Esophagus mucosa (tissue), 1 donor: ENCODE measurements around the gene BMP7. TPM values are rescaled to one million over a fixed set of nuclear protein-coding genes. Genes with fewer than 3 reads are reported as not detected.

Experiments used
- ATAC-seq: fragments of 200-7000 bp; cut with Tn5 transposase; one replicate; pipeline ENCODE4 v1.9.1; 2020
- total RNA-seq: library from RNA; stranded (reverse); gene quantifications from one replicate; pipeline ENCODE4 v1.2.4, GENCODE V29; 2023
- donor health status: DM: yes; HTN: yes; CAD: no.

BMP7 gene
- total RNA-seq, 1 donor from 2014 or later: 34.2 TPM

- ATAC-seq: peak; percentile 7
Observed at GRCh38 chr20:57265336-57265996, 975 bp downstream of the BMP7 start.

DNA sequence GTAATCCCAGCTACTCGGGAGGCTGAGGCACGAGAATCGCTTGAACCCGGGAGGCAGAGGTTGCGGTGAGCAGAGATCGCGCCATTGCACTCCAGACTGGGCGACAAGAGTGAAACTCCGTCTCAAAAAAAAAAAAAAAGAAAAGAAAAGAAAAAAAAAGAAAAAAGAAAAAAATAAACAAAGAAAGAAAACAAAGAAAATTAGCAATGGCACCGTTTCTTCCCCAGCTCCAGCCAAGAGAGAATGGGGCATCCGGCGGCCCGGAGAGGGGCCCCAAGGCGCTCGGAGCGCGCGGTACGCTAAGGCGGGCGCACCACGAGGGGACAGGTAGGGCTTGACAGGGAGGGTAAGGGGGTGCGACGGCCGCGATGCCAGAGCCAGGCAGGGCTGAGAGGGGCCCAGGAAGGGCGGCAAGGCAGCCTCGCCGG, 1.5 kb downstream of the BMP7 start:
- ATAC-seq: peak; percentile 16

GRCh38 chr20:57263801-57264792, 2.3 kb downstream of the BMP7 start:
- no peak for ATAC-seq

- ATAC-seq: no peak
Observed at GRCh38 chr20:57262784-57263609, 3.4 kb downstream of the BMP7 start.

DNA sequence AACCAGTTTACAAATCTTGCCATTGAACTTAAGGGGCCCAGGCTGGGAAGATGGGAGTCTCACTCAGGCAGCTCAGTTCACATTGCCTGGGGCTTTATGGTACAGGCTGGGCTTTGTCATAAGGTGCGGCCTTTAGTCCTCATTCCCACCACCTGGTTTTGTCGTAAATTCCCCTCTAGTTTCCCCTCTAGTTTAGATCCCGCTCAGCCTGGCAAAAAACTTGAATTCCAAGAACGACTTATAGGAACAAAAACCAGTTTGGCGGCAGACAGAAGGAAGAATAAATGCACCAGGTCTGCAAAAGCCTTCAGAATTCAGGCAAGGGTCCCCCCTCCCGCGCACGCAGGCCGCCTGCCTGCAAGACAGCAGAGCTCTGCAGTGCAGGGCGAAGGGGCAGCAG, 4.1 kb downstream of the BMP7 start:
- ATAC-seq: no peak

DNA sequence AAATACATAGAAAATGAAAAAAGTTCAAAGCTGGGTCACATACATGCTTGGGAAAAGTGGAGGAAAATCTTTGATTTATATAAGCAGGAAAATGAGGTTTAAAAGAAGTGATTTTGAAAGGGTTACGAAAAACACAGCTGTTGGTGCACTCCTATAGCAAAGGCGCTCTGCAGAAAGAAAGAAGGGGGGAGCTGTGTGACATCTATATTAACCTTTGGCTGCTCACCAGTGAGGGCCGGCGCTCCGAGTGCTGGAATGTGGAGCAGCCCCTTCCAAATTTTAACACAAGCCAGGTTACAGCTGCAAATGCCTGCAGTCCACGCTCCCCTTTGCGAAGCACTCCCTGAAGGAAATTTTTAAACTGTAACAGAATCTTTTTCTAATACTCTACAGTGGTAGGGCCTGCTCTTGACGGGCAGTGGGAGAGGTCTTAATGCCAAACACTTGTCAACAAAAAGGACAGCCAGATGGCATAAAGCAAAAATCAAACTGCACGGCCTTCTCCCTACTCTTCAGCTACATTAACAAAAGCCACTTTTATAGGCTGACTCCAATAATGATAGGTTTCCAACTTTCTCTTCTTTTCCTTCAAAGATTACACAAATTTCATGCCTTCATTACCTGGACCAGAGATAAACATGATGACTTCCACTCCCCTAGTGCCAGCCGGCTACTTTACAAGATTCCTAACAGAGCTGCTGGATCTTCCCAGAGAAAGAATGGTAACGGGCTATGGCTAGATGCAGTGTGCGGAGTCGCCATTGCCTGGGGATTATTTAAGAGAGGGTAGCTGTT, 4.8 kb downstream of the BMP7 start:
- no peak for ATAC-seq

DNA sequence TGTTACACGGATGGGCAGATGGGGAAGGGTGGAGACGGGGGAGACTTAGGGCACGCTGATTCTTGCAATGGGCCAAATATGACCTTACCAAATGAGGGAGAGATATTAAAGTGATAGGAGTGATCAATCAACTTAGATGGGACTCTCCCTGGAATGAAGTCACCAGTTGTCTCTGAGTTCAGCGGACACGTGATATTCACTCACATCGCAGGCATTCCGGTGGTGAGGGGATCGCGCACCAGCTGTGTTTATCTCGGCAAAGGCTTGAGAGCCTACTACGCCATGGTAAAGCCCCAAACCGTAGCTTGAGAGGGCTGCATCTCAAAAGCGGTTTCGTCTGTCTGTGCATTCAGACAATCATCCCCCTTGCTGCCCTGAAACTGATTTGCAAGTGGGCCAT, 5.5 kb downstream of the BMP7 start:
- no peak for ATAC-seq

- ATAC-seq: no peak
Observed at GRCh38 chr20:57259938-57260921, 6.2 kb downstream of the BMP7 start.

DNA sequence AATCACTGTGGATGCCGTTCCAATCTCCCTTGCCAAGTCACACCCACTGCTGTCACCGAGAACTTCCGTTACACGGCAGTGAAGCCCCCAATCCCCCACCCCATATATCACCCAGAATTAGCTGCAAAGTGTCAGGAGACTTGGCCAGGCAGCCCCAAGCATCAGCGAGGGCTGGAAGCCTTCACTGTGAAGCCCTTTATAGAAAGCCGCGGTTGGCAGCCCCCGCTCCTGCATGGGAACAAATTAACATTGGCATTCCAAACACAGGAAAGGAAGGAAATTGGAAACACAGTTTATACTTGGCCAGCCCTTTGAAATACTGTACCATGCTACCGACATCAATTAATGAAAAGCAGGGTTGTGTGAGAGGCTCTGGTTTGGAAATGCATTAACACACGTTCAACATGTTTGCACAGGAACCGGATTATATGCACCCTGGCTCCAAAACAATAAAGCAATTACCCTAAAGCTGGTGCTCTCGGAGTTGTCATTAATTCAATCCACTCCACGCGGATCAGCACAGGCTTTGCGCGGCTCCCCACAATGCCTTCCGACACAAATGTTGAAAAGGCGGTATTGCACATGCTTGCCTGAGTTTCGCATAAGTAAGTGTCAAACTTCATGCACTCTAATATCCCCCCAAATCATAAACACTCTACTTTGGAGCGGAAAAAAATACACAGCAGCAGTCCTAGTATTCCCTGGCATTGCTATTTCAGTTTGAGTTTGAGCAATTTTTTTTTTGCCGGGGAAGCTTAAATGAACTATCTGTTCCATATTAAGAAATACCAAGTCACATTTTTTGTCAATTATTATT, 7.1 kb downstream of the BMP7 start:
- peak; percentile 81 for ATAC-seq

- ATAC-seq: peak; percentile 44
Observed at GRCh38 chr20:57257701-57258453, 8.6 kb downstream of the BMP7 start.

GRCh38 chr20:57256908-57257307, 9.5 kb downstream of the BMP7 start:
- ATAC-seq: no peak

DNA sequence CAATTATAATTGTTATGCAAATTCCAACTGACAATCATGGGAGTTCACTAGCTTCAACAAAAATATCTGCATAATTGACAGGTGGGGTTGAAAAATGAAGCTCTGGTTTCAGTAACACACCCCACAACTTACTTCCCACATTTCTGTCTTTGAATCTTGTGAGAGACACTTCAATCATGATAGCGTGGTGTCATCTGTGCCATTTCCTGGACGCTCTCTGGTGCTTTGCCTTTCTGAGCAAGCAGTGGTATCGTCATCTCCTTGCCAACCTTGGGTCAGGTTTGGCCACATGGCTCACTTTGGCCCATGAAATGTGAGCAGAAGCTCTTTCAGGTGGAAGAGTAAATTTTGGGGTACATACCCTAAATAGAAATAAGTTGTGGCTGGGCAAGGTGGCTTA, 10.2 kb downstream of the BMP7 start:
- no peak for ATAC-seq

GRCh38 chr20:57255183-57255582, 11.3 kb downstream of the BMP7 start:
- no peak for ATAC-seq

- ATAC-seq: no peak
Observed at GRCh38 chr20:57252559-57253162, 13.8 kb downstream of the BMP7 start.

DNA sequence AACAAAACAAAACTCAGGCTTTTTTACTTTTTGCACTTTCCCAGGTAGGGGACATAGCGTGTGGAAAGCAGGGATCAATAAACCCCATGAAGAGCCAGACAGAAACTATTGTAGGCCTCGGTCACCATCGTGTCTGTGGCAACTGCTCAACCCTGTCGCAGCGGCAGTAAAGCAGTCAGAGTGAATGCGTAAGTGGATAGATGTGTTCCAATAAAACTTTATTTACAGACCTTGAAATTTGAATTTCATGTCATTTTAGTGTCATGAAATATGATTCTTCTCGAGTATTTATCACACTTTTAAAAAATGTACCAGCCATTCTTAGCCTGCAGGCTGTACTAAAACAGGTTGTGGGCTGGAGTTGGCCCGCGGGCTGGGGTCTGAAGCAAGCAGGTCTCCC, 14.5 kb downstream of the BMP7 start:
- ATAC-seq: no peak

DNA sequence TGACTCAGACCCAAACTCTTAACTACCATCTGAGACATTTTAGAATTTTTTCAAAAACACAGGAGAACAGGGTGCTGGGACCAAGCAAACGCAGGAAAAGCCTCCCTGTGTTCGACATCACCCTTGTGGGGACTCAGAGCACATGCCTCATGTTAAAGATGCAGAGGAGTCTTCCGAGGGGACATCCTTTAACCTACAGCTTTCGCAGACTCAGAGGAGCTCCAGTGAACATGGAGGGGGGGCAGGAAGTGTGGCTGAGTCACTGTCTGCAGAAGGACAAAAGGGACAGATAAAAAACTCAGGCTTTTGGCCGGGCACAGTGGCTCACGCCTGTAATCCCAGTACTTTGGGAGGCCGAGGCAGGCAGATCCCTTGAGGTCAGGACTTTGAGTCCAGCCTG, 15.1 kb downstream of the BMP7 start:
- no peak for ATAC-seq

GRCh38 chr20:57250607-57251343, 15.7 kb downstream of the BMP7 start:
- peak; percentile 24 for ATAC-seq

- ATAC-seq: no peak
Observed at GRCh38 chr20:57249772-57250171, 16.7 kb downstream of the BMP7 start.
